ENCODE results near the gene ATP1A4.

ATP1A4 gene

GRCh38 chr1:160225345-160225744 lies 73.9 kb downstream of the ATP1A4 start:
- Histone ChIP-seq H3K27me3 (ENCODE audit: insufficient read depth, low read length) (no peaks in the 10 kb centered on the region), H3K4me3 (ENCODE audit: low read length) (no peak overlapping the region), H2AFZ (ENCODE audit: low read depth, low read length) (no peak overlapping the region), H3K9me3 (ENCODE audit: low read length) (no peaks in the 10 kb centered on the region), H3K36me3 (ENCODE audit: insufficient read depth, low read length) (peaks cover 90% of the 10 kb centered on the region), H3K4me1 (ENCODE audit: insufficient read depth, low read length) (no peaks in the 10 kb centered on the region)

DNA sequence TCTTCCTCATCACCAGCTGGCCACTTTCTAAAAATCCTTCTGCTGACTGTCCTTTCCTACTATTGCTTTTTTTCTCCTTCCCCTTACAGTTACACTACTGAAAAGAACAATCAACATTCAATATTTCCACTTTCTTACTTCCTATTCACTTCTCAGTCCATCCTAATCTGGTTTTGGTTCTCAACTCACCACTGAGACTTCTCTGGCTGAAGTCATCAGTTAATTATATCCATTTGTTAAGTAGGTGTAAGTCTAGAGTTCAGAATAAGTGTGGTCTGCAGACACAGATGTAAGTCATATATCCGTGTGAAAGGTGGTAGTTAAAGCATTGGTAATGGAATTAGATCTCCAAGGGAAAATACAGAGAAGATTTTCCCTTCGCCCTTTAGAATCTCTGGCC lies 75.2 kb downstream of the ATP1A4 start:
- Histone ChIP-seq H3K4me1 (ENCODE audit: insufficient read depth, low read length) (no peaks in the 10 kb centered on the region), H3K9me3 (ENCODE audit: low read length) (no peaks in the 10 kb centered on the region), H2AFZ (ENCODE audit: low read depth, low read length) (no peak overlapping the region), H3K27me3 (ENCODE audit: insufficient read depth, low read length) (no peaks in the 10 kb centered on the region), H3K36me3 (ENCODE audit: insufficient read depth, low read length) (peaks cover 90% of the 10 kb centered on the region), H3K4me3 (ENCODE audit: low read length) (no peak overlapping the region)

DNA sequence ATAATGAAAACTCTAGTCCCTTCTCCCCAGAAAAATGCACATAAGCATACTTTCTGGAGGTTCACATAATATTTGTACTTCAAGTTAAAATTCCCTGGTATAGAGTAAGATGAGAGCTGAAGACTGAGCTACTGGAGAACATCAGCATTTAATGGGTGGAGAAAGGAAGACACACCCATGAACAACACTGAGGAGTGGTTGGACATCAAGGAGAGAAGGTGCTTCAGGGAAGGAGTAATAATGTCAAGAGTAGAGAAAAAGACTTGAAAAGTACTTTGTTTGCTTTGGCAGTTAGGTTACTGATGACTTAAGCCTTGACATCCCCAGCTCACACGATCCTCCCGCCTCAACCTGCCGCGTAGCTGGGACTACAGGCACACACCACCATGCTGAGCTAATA lies 75.6 kb downstream of the ATP1A4 start:
- Histone ChIP-seq H3K4me1 (ENCODE audit: insufficient read depth, low read length) (no peaks in the 10 kb centered on the region), H3K36me3 (ENCODE audit: insufficient read depth, low read length) (peaks cover 90% of the 10 kb centered on the region), H2AFZ (ENCODE audit: low read depth, low read length) (no peak overlapping the region), H3K27me3 (ENCODE audit: insufficient read depth, low read length) (no peaks in the 10 kb centered on the region), H3K4me3 (ENCODE audit: low read length) (no peak overlapping the region), H3K9me3 (ENCODE audit: low read length) (no peaks in the 10 kb centered on the region)

DNA sequence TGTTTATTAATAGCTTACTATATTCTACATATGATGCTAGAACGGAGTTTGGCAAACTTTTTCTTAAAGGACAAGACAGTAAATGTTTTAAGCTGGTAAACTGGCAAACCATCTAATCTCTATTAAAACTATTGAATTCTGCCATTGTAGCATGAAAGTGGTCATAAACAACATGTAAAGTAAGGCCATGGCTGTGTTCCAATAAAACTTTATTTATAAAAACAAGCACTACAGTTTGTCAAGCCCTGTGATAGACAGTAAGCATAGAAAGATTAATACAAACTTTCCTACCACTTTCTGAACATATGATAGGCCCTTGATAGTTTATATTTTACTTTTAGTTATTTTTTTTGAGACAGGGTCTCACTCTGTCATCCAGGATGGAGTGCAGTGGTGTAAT lies 76.2 kb downstream of the ATP1A4 start:
- no peaks in the 10 kb centered on the region for H3K27me3 ChIP-seq (ENCODE audit: insufficient read depth, low read length)
- H3K36me3 ChIP-seq (ENCODE audit: insufficient read depth, low read length), result peaks cover 86% of the 10 kb centered on the region
- H3K4me1 ChIP-seq (ENCODE audit: insufficient read depth, low read length), result no peaks in the 10 kb centered on the region
- no peak overlapping the region for H3K4me3 ChIP-seq (ENCODE audit: low read length)
- H3K9me3 ChIP-seq (ENCODE audit: low read length), result no peaks in the 10 kb centered on the region
- no peak overlapping the region for H2AFZ ChIP-seq (ENCODE audit: low read depth, low read length)

GRCh38 chr1:160228431-160228830 lies 77.0 kb downstream of the ATP1A4 start:
- Histone ChIP-seq H3K9me3 (ENCODE audit: low read length) (no peaks in the 10 kb centered on the region), H3K36me3 (ENCODE audit: insufficient read depth, low read length) (peaks cover 85% of the 10 kb centered on the region), H3K27me3 (ENCODE audit: insufficient read depth, low read length) (no peaks in the 10 kb centered on the region), H3K4me1 (ENCODE audit: insufficient read depth, low read length) (no peaks in the 10 kb centered on the region), H2AFZ (ENCODE audit: low read depth, low read length) (no peak overlapping the region), H3K4me3 (ENCODE audit: low read length) (no peak overlapping the region)

GRCh38 chr1:160232911-160233310 lies 81.5 kb downstream of the ATP1A4 start:
- no peak overlapping the region for H3K4me3 ChIP-seq (ENCODE audit: low read length)

More at GRCh38 chr1:160232911-160233310, 81.5 kb downstream of the ATP1A4 start:
- no peaks in the 10 kb centered on the region for H3K9me3 ChIP-seq (ENCODE audit: low read length)
- no peak overlapping the region for H2AFZ ChIP-seq (ENCODE audit: low read depth, low read length)
- no peaks in the 10 kb centered on the region for H3K4me1 ChIP-seq (ENCODE audit: insufficient read depth, low read length)
- no peaks in the 10 kb centered on the region for H3K27me3 ChIP-seq (ENCODE audit: insufficient read depth, low read length)
- peaks cover 74% of the 10 kb centered on the region for H3K36me3 ChIP-seq (ENCODE audit: insufficient read depth, low read length)

Measured in neuron (in vitro differentiated cells).